CD14-positive monocyte (primary cell): ENCODE data around the gene FLII. TPM values are rescaled to one million over a fixed set of nuclear protein-coding genes. Genes with fewer than 3 reads are reported as not detected.
"Not testable (repeated sequence)": the region's sequence is repeated elsewhere in the genome, so short reads cannot be mapped to it uniquely, and the experiment has no call there.

ENCODE experiments used
- DNase-seq, 3 donors: peaks; one replicate each; pipeline ENCODE4 v3.0.0-alpha.2; 2011 to 2022
- H2AFZ ChIP-seq: 2 replicates; pipeline ENCODE4 v1.6.0; 2012; ENCODE audit warnings: mild to moderate bottlenecking, low read depth, low read length, inconsistent platforms; ENCODE audit not compliant: insufficient read depth, poor library complexity, severe bottlenecking
- H3K27ac ChIP-seq, 2 donors: 1 replicate in 1 of 2; 2 replicates in 1 of 2; pipeline ENCODE4 v1.5.1; 2012 to 2013; ENCODE audit warnings: low read length in 2 of 2, control low read depth in 1 of 2, inconsistent platforms in 1 of 2, low read depth in 1 of 2, mild to moderate bottlenecking in 1 of 2
- H3K27me3 ChIP-seq, 2 donors: one replicate each; pipeline versions ENCODE4 v1.6.0 to v1.6.1; 2011 to 2013; ENCODE audit warnings: low read length in 2 of 2; ENCODE audit not compliant: control insufficient read depth in 2 of 2, insufficient read depth in 2 of 2
- H3K36me3 ChIP-seq, 2 donors: replicated peaks in 1 of 2; 1 replicate in 1 of 2; 2 replicates in 1 of 2; pipeline versions ENCODE4 v1.5.1 to v1.6.1; 2012 to 2013; ENCODE audit warnings: low read length in 2 of 2, control low read depth in 1 of 2, inconsistent platforms in 1 of 2, mild to moderate bottlenecking in 1 of 2; ENCODE audit not compliant: insufficient read depth in 2 of 2, control insufficient read depth in 1 of 2
- H3K4me1 ChIP-seq, 2 donors: 1 replicate in 1 of 2; 2 replicates in 1 of 2; pipeline versions ENCODE4 v1.5.1 to v1.6.1; 2012 to 2013; ENCODE audit warnings: low read length in 2 of 2, control low read depth in 1 of 2, inconsistent platforms in 1 of 2, mild to moderate bottlenecking in 1 of 2, moderate library complexity in 1 of 2; ENCODE audit not compliant: insufficient read depth in 2 of 2, control insufficient read depth in 1 of 2
- H3K4me2 ChIP-seq: replicated peaks from 2 replicates; pipeline ENCODE3; 2012; ENCODE audit warnings: low read length, moderate library complexity, mild to moderate bottlenecking; ENCODE audit not compliant: poor library complexity, severe bottlenecking; ENCODE audit errors: extremely low read depth
- H3K4me3 ChIP-seq, 3 experiments: fragments of 200-600 bp in 1 of 3; sonication (generic) in 1 of 3; replicated peaks in 1 of 3; 1 replicate in 2 of 3; 2 replicates in 1 of 3; pipeline ENCODE4 v1.5.1; 2011 to 2013; ENCODE audit warnings: low read length in 3 of 3, mild to moderate bottlenecking in 3 of 3, control low read depth in 2 of 3, low read depth in 2 of 3, inconsistent platforms in 1 of 3, moderate library complexity in 1 of 3
- H3K79me2 ChIP-seq: 2 replicates; pipeline ENCODE4 v1.6.0; 2012; ENCODE audit warnings: mild to moderate bottlenecking, control low read depth, inconsistent platforms, low read length, moderate library complexity; ENCODE audit not compliant: insufficient read depth
- H3K9ac ChIP-seq: 2 replicates; pipeline ENCODE4 v1.6.0; 2017; ENCODE audit warnings: low read length, mild to moderate bottlenecking; ENCODE audit not compliant: insufficient read depth, poor library complexity, severe bottlenecking
- H3K9me3 ChIP-seq, 2 donors: replicated peaks in 1 of 2; 1 replicate in 1 of 2; 2 replicates in 1 of 2; pipeline versions ENCODE4 v1.5.1 to v1.6.1; 2012 to 2013; ENCODE audit warnings: low read length in 2 of 2, control low read depth in 1 of 2; ENCODE audit not compliant: control insufficient read depth in 1 of 2, insufficient read depth in 1 of 2
- H4K20me1 ChIP-seq: 2 replicates; pipeline ENCODE4 v1.6.0; 2012; ENCODE audit warnings: mild to moderate bottlenecking, low read length, control low read depth, moderate library complexity; ENCODE audit not compliant: insufficient read depth
- H3K27ac Mint-ChIP-seq, 7 donors: one replicate each; pipeline ENCODE4 v1.8.0; 2020; ENCODE audit warnings: mild to moderate bottlenecking in 7 of 7, mixed read lengths in 7 of 7, moderate library complexity in 6 of 7, inconsistent platforms in 2 of 7
- H3K27me3 Mint-ChIP-seq, 3 donors: one replicate each; pipeline ENCODE4 v1.8.0; 2021 to 2022; ENCODE audit warnings: low read depth in 3 of 3, mild to moderate bottlenecking in 3 of 3, mixed read lengths in 3 of 3, moderate library complexity in 3 of 3, inconsistent platforms in 1 of 3
- H3K36me3 Mint-ChIP-seq, 2 donors: one replicate each; pipeline ENCODE4 v1.8.0; 2020; ENCODE audit warnings: mixed read lengths in 2 of 2, inconsistent platforms in 1 of 2, mild to moderate bottlenecking in 1 of 2
- H3K4me1 Mint-ChIP-seq: one replicate; pipeline ENCODE4 v1.8.0; 2020; ENCODE audit warnings: mild to moderate bottlenecking, mixed read lengths
- H3K4me3 Mint-ChIP-seq, 2 donors: one replicate each; pipeline ENCODE4 v1.8.0; 2020; ENCODE audit warnings: mild to moderate bottlenecking in 2 of 2, mixed read lengths in 2 of 2, moderate library complexity in 1 of 2
- H3K9me3 Mint-ChIP-seq, 7 donors: one replicate each; pipeline ENCODE4 v1.8.0; 2020 to 2022; ENCODE audit warnings: mixed read lengths in 7 of 7, mild to moderate bottlenecking in 6 of 7, moderate library complexity in 6 of 7, inconsistent platforms in 2 of 7
- WGBS: methylation state at CpG from one replicate; pipeline ENCODE4 v1.1.5; 2013; ENCODE audit warnings: missing lambda C conversion rate; ENCODE audit not compliant: insufficient coverage; 5-methylcytosine and 5-hydroxymethylcytosine counted together
- intact Hi-C, 2 donors: fragments of 100-400 bp; cut with micrococcal nuclease; formaldehyde crosslinking; loops; one replicate each; pipeline versions ENCODE4 v1.15.0 to v1.15.1; 2023
- polyA plus RNA-seq, 3 donors: library from polyadenylated mRNA; depleted of rRNA in 1 of 3; unstranded in 2 of 3; stranded (reverse) in 1 of 3; fragments of 300-500 nt in 2 of 3; fragments of >200 nt in 1 of 3; fragmentation: Illumina TruSeq in 2 of 3; gene quantifications; 1 replicate in 2 of 3; 2 replicates in 1 of 3; pipeline ENCODE4 v1.2.3, GENCODE V29; 2012 to 2021
- TF ChIP-seq, protein P1 (sequence below): fragments of 200-600 bp; IDR thresholded peaks from one replicate; pipeline ENCODE4 v1.8.0; 2022; ENCODE audit warnings: antibody characterized with exemption, mild to moderate bottlenecking

FLII gene
- polyA plus RNA-seq, 3 donors, result 145 to 724 (median 227) TPM

DNA sequence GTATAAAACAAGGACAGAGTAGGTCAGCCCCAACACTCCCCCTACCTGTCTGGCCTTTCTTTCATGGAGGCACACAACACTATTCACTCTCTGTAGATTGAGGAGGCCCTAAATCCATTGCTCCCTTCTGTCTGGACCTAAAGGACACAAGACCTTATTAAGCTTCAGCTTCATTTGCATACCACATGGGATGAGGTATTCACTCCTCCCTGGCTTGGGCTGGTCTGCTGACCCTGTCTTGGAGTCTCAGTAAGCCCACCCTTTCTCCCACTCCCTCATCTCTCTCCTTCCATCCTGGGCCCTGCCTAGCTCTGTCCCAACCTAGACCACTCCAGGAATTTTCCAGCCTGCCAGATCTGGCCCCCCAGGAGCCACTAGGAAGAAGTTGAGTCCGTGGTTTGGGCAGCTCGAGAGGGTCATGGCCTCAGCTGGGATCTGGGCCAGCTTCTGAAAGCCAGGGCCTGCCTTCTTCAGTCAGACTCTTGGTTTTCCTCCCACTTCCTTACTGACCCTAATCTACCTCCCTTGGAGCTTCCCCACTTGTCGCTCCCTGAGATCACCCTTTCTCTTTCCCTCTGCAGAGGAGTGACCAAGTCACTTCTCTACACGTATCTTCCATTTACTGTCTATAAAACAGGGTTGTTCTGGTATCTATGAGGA is 39.7 kb downstream of the FLII start:
- no peak for DNase-seq
- H3K27ac ChIP-seq, result no peak overlapping the region
- Mint-ChIP-seq H3K9me3 (no peaks in the 10 kb centered on the region), H3K4me1 (no peaks in the 10 kb centered on the region), H3K36me3 (peaks cover 0 to 2% of the 10 kb centered on the region in 2 donors), H3K27me3 (peaks cover 0 to 2% (median 2%) of the 10 kb centered on the region in 3 donors), H3K4me3 (no peak overlapping the region), H3K27ac (no peak overlapping the region)
- no peaks in the 10 kb centered on the region for H3K4me1 ChIP-seq
- TF ChIP-seq, protein P1, sequence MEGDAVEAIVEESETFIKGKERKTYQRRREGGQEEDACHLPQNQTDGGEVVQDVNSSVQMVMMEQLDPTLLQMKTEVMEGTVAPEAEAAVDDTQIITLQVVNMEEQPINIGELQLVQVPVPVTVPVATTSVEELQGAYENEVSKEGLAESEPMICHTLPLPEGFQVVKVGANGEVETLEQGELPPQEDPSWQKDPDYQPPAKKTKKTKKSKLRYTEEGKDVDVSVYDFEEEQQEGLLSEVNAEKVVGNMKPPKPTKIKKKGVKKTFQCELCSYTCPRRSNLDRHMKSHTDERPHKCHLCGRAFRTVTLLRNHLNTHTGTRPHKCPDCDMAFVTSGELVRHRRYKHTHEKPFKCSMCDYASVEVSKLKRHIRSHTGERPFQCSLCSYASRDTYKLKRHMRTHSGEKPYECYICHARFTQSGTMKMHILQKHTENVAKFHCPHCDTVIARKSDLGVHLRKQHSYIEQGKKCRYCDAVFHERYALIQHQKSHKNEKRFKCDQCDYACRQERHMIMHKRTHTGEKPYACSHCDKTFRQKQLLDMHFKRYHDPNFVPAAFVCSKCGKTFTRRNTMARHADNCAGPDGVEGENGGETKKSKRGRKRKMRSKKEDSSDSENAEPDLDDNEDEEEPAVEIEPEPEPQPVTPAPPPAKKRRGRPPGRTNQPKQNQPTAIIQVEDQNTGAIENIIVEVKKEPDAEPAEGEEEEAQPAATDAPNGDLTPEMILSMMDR, result no peak
- intact Hi-C loops, result no loop called here
- no peak overlapping the region for H3K4me3 ChIP-seq
- no peak overlapping the region for H2AFZ ChIP-seq
- 50% methylated on average over 2 of the region's 4 CpGs for WGBS
- no peak overlapping the region for H3K9ac ChIP-seq
- no peaks in the 10 kb centered on the region for H3K27me3 ChIP-seq
- no peaks in the 10 kb centered on the region for H3K9me3 ChIP-seq
- no peaks in the 10 kb centered on the region for H3K36me3 ChIP-seq
- no peak overlapping the region for H3K4me2 ChIP-seq
- no peaks in the 10 kb centered on the region for H3K79me2 ChIP-seq
- H4K20me1 ChIP-seq, result no peaks in the 10 kb centered on the region

DNA sequence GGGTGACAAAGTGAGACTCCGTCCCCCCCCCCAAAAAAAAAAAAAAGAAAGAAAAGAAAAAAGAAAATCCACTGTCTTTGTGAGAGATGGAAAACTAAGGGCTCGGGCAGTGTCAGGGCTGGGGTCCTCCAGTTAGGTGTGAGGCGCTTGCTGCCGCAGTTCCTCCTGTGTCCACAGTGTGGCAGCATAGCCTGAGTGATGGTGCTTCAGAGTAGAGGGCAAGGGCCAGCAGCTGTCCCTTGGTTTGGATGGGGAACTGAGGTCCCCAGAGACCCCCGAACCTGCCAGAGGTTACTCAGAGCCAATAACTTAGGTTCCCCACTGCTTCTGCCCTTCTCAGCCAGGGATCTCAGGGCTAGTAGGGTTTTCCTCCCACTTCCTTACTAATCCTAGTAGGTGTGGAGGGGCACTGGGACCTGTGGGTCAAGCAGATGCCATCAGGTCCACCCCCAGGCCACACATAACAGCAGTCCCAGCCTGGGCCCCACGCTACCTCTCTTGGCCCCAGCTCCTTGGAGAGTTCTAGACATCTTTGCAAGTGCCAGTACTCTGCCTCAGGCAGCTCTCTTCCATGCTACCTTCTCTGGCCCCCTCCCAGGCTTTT is 41.0 kb downstream of the FLII start:
- no peaks in the 10 kb centered on the region for H3K27me3 ChIP-seq
- no peak overlapping the region for H3K27ac ChIP-seq
- Mint-ChIP-seq H3K27ac (peak overlapping the region in 1 of 7 donors; percentile 6), H3K27me3 (peaks cover 0 to 2% (median 2%) of the 10 kb centered on the region in 3 donors), H3K4me3 (no peak overlapping the region), H3K36me3 (peaks cover 0 to 4% of the 10 kb centered on the region in 2 donors), H3K4me1 (no peaks in the 10 kb centered on the region), H3K9me3 (no peaks in the 10 kb centered on the region)
- H3K79me2 ChIP-seq, result no peaks in the 10 kb centered on the region
- no peaks in the 10 kb centered on the region for H3K4me1 ChIP-seq
- no peaks in the 10 kb centered on the region for H3K9me3 ChIP-seq
- DNase-seq, result peak; percentile 51 to 65 (median 63)
- intact Hi-C loops, result no loop called here
- WGBS, result 11% methylated on average over 4 of the region's 6 CpGs
- no peaks in the 10 kb centered on the region for H4K20me1 ChIP-seq
- no peak overlapping the region for H3K4me2 ChIP-seq
- H2AFZ ChIP-seq, result no peak overlapping the region
- no peak overlapping the region for H3K4me3 ChIP-seq
- H3K36me3 ChIP-seq, result no peaks in the 10 kb centered on the region
- TF ChIP-seq, protein P1, result peak; percentile 91
- no peak overlapping the region for H3K9ac ChIP-seq

DNA sequence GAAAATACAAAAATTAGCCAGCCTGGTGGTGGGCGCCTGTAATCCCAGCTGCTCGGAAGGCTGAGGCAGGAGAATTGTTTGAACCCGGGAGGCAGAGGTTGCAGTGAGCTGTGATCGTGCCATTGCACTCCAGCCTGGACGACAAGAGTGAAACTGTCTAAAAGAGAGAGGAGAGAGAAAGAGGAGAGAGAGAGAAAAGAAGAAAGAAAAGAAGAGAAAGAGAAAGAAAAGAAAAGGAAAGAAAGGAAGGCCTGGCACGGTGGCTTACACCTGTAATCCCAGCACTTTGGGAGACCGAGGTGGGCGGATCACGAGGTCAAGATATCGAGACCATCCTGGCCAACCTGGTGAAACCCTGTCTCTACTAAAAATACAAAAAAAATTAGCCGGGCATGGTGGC is 41.6 kb downstream of the FLII start:
- DNase-seq, intact Hi-C loops, H3K27me3 Mint-ChIP-seq, H3K9me3 Mint-ChIP-seq, H3K9me3 ChIP-seq, H4K20me1 ChIP-seq, H3K4me1 Mint-ChIP-seq, H3K36me3 ChIP-seq, H3K27ac ChIP-seq, H3K4me1 ChIP-seq, H3K9ac ChIP-seq, H3K27me3 ChIP-seq, H3K79me2 ChIP-seq, H2AFZ ChIP-seq, H3K27ac Mint-ChIP-seq, H3K4me2 ChIP-seq, H3K4me3 Mint-ChIP-seq, H3K36me3 Mint-ChIP-seq, H3K4me3 ChIP-seq: not testable (repeated sequence)
- 94% methylated on average over 5 of the region's 11 CpGs for WGBS
